ENCODE measurements around the gene CNTN3. TPM values are rescaled to one million over a fixed set of nuclear protein-coding genes. Genes with fewer than 3 reads are reported as not detected.

Gene CNTN3
- not detected for total RNA-seq

DNA sequence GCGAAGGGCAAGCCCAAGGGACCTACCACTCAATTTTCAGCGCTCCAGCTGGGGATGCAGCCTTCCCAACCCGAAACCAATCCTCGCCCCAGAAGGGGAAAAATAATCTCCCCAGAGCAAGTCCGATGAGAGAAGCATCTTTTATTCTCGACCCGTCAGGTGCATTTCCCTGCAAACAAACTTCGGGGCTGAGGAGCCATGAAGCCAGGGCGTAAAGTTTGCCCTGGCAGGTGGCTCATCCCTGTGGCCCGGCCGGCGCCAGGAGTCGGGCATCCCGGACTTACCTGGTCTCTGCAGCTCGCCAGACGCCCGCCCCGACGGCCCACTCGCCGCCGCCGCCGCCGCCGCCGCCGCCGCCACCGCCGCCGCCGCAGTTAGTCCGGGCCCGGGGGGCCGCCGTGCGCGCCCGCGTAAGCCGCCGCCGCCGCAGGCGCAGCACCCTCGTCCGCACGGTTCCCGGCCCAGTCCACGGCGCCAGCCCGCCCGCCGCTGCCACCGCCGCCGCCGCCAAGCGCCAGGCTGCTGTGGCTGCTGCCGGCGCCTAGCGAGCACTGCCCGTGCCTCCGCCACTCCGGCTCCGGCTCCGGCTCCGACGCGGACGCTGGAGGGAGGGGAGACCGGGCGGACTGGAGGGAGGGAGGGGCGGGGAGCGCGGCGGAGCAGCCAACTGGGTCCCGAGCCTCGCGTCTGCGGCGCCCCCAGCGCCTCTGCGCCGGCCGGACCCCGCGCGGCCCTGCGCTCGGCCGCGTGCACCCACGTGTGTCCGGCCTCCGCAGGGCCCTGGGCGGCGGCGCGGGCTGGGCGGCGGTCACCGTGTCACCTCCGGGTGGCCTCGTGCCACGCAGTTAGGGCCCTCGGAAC, at the start of gene CNTN3:
Gene CNTN3, minus strand, starts transcription at position 553 of the 861 bp plus-strand sequence. CDS start 93,547 bp downstream, outside the sequence.
- DNase-seq (no peak), ATAC-seq (replicated peaks in 1 of 2) (no peak)
- Mint-ChIP-seq H3K9me3 (peaks cover 0 to 2% of the 10 kb centered on the region in 2 donors), H3K27ac (no peak within 1 kb of the TSS), H3K27me3 (ENCODE audit: low read depth) (peaks cover 13% of the 10 kb centered on the region), H3K4me3 (no peak within 1 kb of the TSS), H3K4me1 (ENCODE audit: low read depth) (no peaks in the 10 kb centered on the region), H3K36me3 (ENCODE audit: insufficient read depth in 2 of 2) (no peaks in the 10 kb centered on the region)

DNA sequence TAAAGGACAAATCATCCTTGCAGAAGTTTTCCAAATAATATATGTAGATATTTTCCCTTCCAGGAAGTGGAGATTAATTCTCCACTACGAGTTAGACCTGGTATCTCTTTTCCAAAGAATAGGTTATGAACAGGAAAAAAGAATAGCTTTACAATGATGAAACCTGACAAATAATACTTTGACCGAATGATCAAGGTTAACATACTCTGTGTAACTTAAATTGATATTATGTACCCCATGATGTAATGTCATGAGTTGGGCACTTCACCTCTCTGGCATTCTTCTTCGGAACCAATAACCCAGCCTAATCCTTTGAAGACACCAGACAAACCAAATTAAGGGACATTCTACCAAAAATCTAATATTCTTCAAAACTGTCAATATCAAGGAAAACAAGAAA, 48.7 kb upstream of the CNTN3 start:
- ATAC-seq (replicated peaks in 1 of 2) (no peak), DNase-seq (no peak)
- Mint-ChIP-seq H3K27ac (no peak overlapping the region), H3K27me3 (ENCODE audit: low read depth) (no peaks in the 10 kb centered on the region), H3K4me3 (no peak overlapping the region), H3K4me1 (ENCODE audit: low read depth) (no peaks in the 10 kb centered on the region), H3K9me3 (peaks cover 5% of the 10 kb centered on the region in 2 donors), H3K36me3 (ENCODE audit: insufficient read depth in 2 of 2) (peaks cover 0 to 3% of the 10 kb centered on the region in 2 donors)

DNA sequence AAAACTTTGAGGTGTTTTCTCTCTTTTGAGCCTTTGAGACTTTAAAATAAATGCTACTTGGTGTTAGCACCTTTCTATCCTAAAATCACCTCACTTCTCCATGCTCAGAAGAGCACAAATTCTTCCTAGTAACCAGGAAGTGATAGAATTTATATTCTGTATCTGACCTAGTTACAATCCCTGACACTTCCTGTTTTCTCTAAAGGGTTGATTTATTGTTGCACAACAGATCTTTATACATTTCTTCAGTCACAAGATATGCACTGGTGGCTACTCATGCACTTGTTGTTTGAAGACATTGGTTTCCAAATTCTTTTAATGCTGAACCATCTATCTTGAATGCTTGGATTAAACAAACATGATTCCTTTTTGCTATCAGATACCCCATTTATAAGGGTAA, 47.2 kb upstream of the CNTN3 start:
- Mint-ChIP-seq H3K4me1 (ENCODE audit: low read depth) (no peaks in the 10 kb centered on the region), H3K4me3 (no peak overlapping the region), H3K27me3 (ENCODE audit: low read depth) (no peaks in the 10 kb centered on the region), H3K36me3 (ENCODE audit: insufficient read depth in 2 of 2) (no peaks in the 10 kb centered on the region), H3K27ac (no peak overlapping the region), H3K9me3 (peaks cover 2 to 4% of the 10 kb centered on the region in 2 donors)
- DNase-seq = no peak
- ATAC-seq (replicated peaks in 1 of 2) = no peak

DNA sequence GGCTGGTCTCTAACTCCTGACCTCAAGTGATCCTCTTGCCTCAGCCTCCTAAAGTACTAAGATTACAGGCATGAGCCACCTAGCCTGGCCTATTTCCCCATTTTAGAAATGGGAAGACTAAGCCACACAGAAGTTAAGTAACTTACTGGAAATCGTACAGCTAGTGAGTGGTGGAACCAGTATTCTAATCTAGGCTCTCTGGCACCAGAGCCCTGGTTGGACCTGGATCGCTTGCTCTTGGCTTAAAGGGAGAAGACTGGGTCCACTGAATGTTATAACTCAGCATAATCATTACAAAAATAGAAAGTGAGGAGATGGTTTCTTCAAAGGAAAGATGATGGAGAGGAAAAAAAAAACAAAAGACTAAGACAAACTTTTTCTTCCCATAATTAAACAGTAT, 37.4 kb upstream of the CNTN3 start:
- ATAC-seq (replicated peaks in 1 of 2) = no peak
- DNase-seq = no peak
- H3K27me3 Mint-ChIP-seq (ENCODE audit: low read depth) = no peaks in the 10 kb centered on the region
- H3K4me1 Mint-ChIP-seq (ENCODE audit: low read depth) = no peaks in the 10 kb centered on the region
- no peak overlapping the region for H3K27ac Mint-ChIP-seq
- no peak overlapping the region for H3K4me3 Mint-ChIP-seq
- no peaks in the 10 kb centered on the region for H3K36me3 Mint-ChIP-seq (ENCODE audit: insufficient read depth in 2 of 2)
- H3K9me3 Mint-ChIP-seq = peaks cover 7 to 12% of the 10 kb centered on the region in 2 donors

DNA sequence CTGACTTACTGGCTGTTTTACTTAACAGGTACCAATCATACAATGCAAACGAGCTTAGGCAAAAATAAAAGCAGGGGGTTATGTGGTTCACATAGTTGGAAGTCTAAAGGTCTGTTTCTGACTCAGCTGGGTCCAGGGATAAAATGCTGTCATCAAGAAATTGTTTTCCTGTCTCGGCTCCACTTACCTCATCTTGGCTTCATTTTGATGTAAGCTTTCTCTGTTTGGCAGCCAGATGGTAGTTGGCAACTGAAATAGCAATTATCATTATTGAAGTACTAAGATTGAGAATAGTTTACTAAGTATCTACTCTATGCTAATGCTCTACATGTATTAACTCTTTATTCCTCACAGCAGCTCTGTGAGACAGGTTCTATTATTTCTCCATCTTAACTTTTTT, 36.8 kb upstream of the CNTN3 start:
- no peak overlapping the region for H3K4me3 Mint-ChIP-seq
- no peaks in the 10 kb centered on the region for H3K36me3 Mint-ChIP-seq (ENCODE audit: insufficient read depth in 2 of 2)
- no peaks in the 10 kb centered on the region for H3K27me3 Mint-ChIP-seq (ENCODE audit: low read depth)
- no peaks in the 10 kb centered on the region for H3K4me1 Mint-ChIP-seq (ENCODE audit: low read depth)
- ATAC-seq (replicated peaks in 1 of 2) (no peak), DNase-seq (no peak)
- no peak overlapping the region for H3K27ac Mint-ChIP-seq
- peaks cover 7 to 12% of the 10 kb centered on the region in 2 donors for H3K9me3 Mint-ChIP-seq

DNA sequence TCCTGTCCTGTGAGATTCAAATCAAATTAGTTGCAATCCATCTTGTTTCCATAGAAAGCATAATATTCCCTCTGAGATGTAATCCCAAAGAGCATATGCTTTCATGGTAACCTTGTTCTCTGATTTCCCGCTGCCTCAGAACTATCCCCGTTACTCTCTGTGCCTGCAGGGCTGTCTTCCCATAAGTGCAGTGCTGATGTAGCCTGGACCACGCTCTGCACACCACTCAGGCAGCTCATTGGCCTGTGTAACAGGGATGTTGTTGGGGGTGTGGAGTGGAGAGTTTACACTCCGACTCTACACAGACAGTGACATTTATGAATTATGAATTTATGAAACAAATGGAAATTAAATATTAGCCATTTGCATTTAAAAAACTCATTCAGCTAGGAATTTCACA, 33.6 kb upstream of the CNTN3 start:
- H3K9me3 Mint-ChIP-seq = peaks cover 8 to 17% of the 10 kb centered on the region in 2 donors
- no peaks in the 10 kb centered on the region for H3K4me1 Mint-ChIP-seq (ENCODE audit: low read depth)
- H3K4me3 Mint-ChIP-seq = no peak overlapping the region
- no peak for ATAC-seq (replicated peaks in 1 of 2)
- no peak overlapping the region for H3K27ac Mint-ChIP-seq
- H3K36me3 Mint-ChIP-seq (ENCODE audit: insufficient read depth in 2 of 2) = peaks cover 0 to 2% of the 10 kb centered on the region in 2 donors
- H3K27me3 Mint-ChIP-seq (ENCODE audit: low read depth) = no peaks in the 10 kb centered on the region
- no peak for DNase-seq

DNA sequence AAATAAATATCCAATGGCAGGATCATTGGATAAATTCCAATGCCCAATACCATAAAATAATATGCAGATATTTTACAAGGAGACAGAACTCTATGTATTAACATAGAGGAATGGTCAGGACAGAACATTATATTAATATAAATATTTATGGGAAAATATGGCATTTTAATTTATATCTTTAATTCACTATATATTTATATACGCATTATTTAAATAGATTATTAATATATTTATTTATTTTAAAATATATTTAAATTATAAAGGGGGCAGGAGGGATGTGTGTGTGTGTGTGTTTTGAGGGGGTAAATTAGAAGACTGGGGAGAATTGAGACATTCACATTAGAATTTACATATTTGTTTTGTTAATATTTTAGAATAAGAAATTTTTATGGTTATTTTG, 31.6 kb upstream of the CNTN3 start:
- H3K27me3 Mint-ChIP-seq (ENCODE audit: low read depth) = no peaks in the 10 kb centered on the region
- no peak overlapping the region for H3K27ac Mint-ChIP-seq
- H3K36me3 Mint-ChIP-seq (ENCODE audit: insufficient read depth in 2 of 2) = peaks cover 0 to 2% of the 10 kb centered on the region in 2 donors
- H3K4me3 Mint-ChIP-seq = no peak overlapping the region
- H3K4me1 Mint-ChIP-seq (ENCODE audit: low read depth) = no peaks in the 10 kb centered on the region
- no peak for ATAC-seq (replicated peaks in 1 of 2)
- no peak for DNase-seq
- peaks cover 8 to 17% of the 10 kb centered on the region in 2 donors for H3K9me3 Mint-ChIP-seq

DNA sequence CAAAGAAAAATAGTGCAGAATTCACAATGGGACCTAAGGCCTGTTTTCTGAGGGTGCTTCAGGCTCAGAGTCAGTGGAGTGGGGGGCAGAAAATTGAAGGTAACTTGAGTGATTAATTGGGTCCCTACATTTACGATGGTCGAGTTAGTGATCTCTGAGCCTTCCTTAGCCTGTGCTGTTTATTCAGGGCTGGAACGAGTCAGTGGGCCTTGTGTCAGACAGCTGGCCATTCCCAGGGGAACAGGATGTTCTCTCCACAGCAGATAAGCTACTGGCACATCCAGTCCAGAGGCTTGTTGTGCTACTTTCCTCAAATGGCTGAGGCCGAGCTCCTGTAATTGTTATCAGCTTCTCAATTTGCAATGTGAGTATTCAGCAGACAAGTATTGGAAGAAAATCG, 29.2 kb upstream of the CNTN3 start:
- Mint-ChIP-seq H3K36me3 (ENCODE audit: insufficient read depth in 2 of 2) (peaks cover 0 to 2% of the 10 kb centered on the region in 2 donors), H3K27ac (no peak overlapping the region), H3K27me3 (ENCODE audit: low read depth) (no peaks in the 10 kb centered on the region), H3K9me3 (peaks cover 6 to 10% of the 10 kb centered on the region in 2 donors), H3K4me1 (ENCODE audit: low read depth) (no peaks in the 10 kb centered on the region), H3K4me3 (no peak overlapping the region)
- DNase-seq (no peak), ATAC-seq (replicated peaks in 1 of 2) (no peak)

DNA sequence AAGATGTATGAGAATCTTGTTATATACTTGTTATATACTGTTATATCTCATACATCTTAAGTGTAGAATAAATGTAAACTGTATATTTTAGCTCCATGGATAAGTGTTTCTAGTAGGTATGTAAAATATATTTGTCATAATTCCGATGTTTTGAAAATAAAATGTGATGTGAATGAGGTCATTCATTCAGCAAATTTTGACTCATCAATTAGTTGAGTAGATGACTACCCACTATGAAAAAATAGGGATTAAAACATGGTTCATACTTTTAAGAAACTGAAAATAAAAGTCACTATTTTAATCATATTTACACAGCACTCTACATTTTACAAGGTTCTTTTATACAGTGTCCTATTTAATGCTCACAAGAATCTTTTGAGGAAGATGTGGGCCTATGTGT, 28.4 kb upstream of the CNTN3 start:
- peaks cover 4 to 5% of the 10 kb centered on the region in 2 donors for H3K9me3 Mint-ChIP-seq
- H3K27me3 Mint-ChIP-seq (ENCODE audit: low read depth) = no peaks in the 10 kb centered on the region
- DNase-seq (no peak), ATAC-seq (replicated peaks in 1 of 2) (no peak)
- no peak overlapping the region for H3K4me3 Mint-ChIP-seq
- H3K36me3 Mint-ChIP-seq (ENCODE audit: insufficient read depth in 2 of 2) = peaks cover 0 to 2% of the 10 kb centered on the region in 2 donors
- no peaks in the 10 kb centered on the region for H3K4me1 Mint-ChIP-seq (ENCODE audit: low read depth)
- H3K27ac Mint-ChIP-seq = no peak overlapping the region

DNA sequence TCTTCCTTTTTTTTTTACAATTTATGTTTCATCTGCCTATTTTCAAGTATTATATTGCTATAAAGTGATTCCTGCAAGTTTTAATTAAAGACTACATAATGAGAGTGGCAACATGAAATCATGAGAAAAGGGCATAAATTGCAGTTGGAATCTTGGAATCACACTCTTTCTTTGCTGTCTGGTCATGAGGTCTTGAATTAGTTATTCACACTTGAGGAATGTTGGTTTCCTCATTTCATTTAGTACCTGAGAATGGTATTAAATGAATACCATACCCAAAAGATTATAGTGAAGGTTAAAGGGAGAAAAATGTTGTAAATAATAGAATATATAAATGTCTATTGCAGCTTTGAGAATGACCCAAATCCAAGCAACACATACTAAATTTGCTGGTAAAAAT, 25.8 kb upstream of the CNTN3 start:
- DNase-seq = no peak
- H3K4me1 Mint-ChIP-seq (ENCODE audit: low read depth) = no peaks in the 10 kb centered on the region
- H3K36me3 Mint-ChIP-seq (ENCODE audit: insufficient read depth in 2 of 2) = peaks cover 0 to 2% of the 10 kb centered on the region in 2 donors
- ATAC-seq (replicated peaks in 1 of 2) = no peak
- H3K27ac Mint-ChIP-seq = no peak overlapping the region
- peaks cover 4 to 12% of the 10 kb centered on the region in 2 donors for H3K9me3 Mint-ChIP-seq
- no peak overlapping the region for H3K4me3 Mint-ChIP-seq
- no peaks in the 10 kb centered on the region for H3K27me3 Mint-ChIP-seq (ENCODE audit: low read depth)

DNA sequence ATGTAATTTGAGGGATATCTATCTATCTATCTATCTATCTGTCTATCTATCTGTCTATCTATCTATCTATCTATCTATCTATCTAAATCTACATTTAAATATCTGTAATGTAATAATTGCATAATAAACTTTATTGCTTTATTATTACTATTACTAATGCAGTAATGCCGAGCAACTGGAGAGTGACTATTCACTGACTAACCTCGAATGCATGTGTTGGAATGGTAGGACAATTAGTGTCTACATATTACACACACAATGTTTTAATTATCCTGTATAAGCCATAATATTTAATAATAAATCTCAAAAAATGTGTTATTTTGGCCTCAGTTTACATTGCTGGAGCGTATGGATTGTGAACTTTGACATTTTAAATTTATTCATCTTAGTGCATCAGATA, 25.2 kb upstream of the CNTN3 start:
- H3K4me3 Mint-ChIP-seq = no peak overlapping the region
- H3K27ac Mint-ChIP-seq = no peak overlapping the region
- no peaks in the 10 kb centered on the region for H3K27me3 Mint-ChIP-seq (ENCODE audit: low read depth)
- peaks cover 4 to 12% of the 10 kb centered on the region in 2 donors for H3K9me3 Mint-ChIP-seq
- ATAC-seq (replicated peaks in 1 of 2) (no peak), DNase-seq (no peak)
- H3K4me1 Mint-ChIP-seq (ENCODE audit: low read depth) = no peaks in the 10 kb centered on the region
- peaks cover 0 to 2% of the 10 kb centered on the region in 2 donors for H3K36me3 Mint-ChIP-seq (ENCODE audit: insufficient read depth in 2 of 2)

DNA sequence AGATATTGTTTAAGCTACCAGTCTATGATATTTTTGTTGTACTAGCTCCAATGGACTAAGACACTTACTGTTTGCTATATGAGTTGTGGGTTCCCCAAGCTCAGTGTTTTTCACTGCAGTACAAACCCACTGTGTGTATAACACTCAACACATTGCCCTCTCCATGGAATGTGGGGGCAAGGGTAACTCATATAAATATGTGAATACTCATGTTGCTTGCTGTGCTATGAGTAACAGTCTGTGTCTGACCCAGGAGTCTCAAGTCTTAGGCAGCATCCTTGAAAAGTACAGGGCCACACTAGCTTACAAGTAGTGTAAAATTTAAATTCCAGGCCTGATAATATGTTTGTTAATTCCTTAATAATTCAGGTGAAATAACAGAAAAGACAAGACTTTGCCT, 22.5 kb upstream of the CNTN3 start:
- H3K9me3 Mint-ChIP-seq = peaks cover 2 to 7% of the 10 kb centered on the region in 2 donors
- no peak for DNase-seq
- H3K4me1 Mint-ChIP-seq (ENCODE audit: low read depth) = no peaks in the 10 kb centered on the region
- no peak overlapping the region for H3K4me3 Mint-ChIP-seq
- H3K27me3 Mint-ChIP-seq (ENCODE audit: low read depth) = no peaks in the 10 kb centered on the region
- no peak for ATAC-seq (replicated peaks in 1 of 2)
- no peak overlapping the region for H3K27ac Mint-ChIP-seq
- H3K36me3 Mint-ChIP-seq (ENCODE audit: insufficient read depth in 2 of 2) = no peaks in the 10 kb centered on the region

DNA sequence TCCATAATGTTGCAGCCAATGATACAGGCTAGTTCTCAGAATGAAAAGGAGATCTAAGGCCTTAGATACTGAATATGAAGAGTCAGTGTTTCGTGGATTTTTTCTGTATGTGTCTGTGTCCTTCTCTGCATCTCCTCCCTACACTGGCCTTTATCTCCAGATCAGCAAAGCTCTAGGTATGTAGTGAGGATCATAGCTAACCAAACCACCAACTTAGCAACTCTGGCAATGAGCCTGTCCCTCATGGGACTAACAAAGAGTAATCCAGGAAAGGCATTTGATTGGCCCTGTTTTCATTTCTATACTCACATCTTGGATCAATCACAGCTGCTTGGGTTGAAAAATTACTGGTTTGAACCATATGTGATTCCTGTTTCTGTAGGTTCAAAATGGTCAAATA, 18.6 kb upstream of the CNTN3 start:
- Mint-ChIP-seq H3K4me3 (no peak overlapping the region), H3K27me3 (ENCODE audit: low read depth) (no peaks in the 10 kb centered on the region), H3K36me3 (ENCODE audit: insufficient read depth in 2 of 2) (no peaks in the 10 kb centered on the region), H3K9me3 (peaks cover 0 to 7% of the 10 kb centered on the region in 2 donors), H3K27ac (no peak overlapping the region), H3K4me1 (ENCODE audit: low read depth) (no peaks in the 10 kb centered on the region)
- DNase-seq = no peak
- ATAC-seq (replicated peaks in 1 of 2) = no peak
